Endodermal cell (in vitro differentiated cells): ENCODE results near the gene ARMH3. TPM values are rescaled to one million over a fixed set of nuclear protein-coding genes. Genes with fewer than 3 reads are reported as not detected.

Experiments
- DNase-seq: peaks from one replicate; pipeline ENCODE4 v3.0.0-alpha.2; 2017
- H3K27ac ChIP-seq: 2 replicates; pipeline ENCODE4 v1.5.1; 2013; ENCODE audit warnings: mild to moderate bottlenecking, low read depth, low read length, moderate library complexity
- H3K27me3 ChIP-seq: 2 replicates; pipeline ENCODE4 v1.6.1; 2013; ENCODE audit warnings: mild to moderate bottlenecking, low read length, moderate library complexity; ENCODE audit not compliant: insufficient read depth, control insufficient read depth, poor library complexity, severe bottlenecking
- H3K36me3 ChIP-seq: 2 replicates; pipeline ENCODE4 v1.7.0; 2013; ENCODE audit warnings: mild to moderate bottlenecking, low read length, moderate library complexity; ENCODE audit not compliant: control insufficient read depth, insufficient read depth
- H3K4me1 ChIP-seq: one replicate; pipeline ENCODE4 v1.7.0; 2013; ENCODE audit warnings: low read length; ENCODE audit not compliant: control insufficient read depth, insufficient read depth
- H3K4me3 ChIP-seq: 2 replicates; pipeline ENCODE4 v1.5.1; 2013; ENCODE audit warnings: mild to moderate bottlenecking, low read length, moderate library complexity
- H3K9ac ChIP-seq: 2 replicates; pipeline ENCODE4 v1.6.1; 2013; ENCODE audit warnings: mild to moderate bottlenecking, low read length, moderate library complexity; ENCODE audit not compliant: poor library complexity, severe bottlenecking; ENCODE audit errors: extremely low read depth
- H3K9me3 ChIP-seq: 2 replicates; pipeline ENCODE4 v1.6.1; 2013; ENCODE audit warnings: mild to moderate bottlenecking, low read length, moderate library complexity; ENCODE audit not compliant: control insufficient read depth
- H3K27ac Mint-ChIP-seq: 2 replicates; pipeline ENCODE4 v1.8.0; 2020; ENCODE audit warnings: mixed read lengths
- H3K27me3 Mint-ChIP-seq: 2 replicates; pipeline ENCODE4 v1.8.0; 2021; ENCODE audit warnings: mild to moderate bottlenecking, mixed read lengths; ENCODE audit not compliant: insufficient read depth
- H3K36me3 Mint-ChIP-seq: 2 replicates; pipeline ENCODE4 v1.8.0; 2020; ENCODE audit warnings: low read depth, mixed read lengths
- H3K4me1 Mint-ChIP-seq: 2 replicates; pipeline ENCODE4 v1.8.0; 2020; ENCODE audit warnings: mixed read lengths
- H3K4me3 Mint-ChIP-seq: 2 replicates; pipeline ENCODE4 v1.8.0; 2020; ENCODE audit warnings: mild to moderate bottlenecking, moderate library complexity, mixed read lengths
- H3K9me3 Mint-ChIP-seq: 2 replicates; pipeline ENCODE4 v1.8.0; 2020; ENCODE audit warnings: mild to moderate bottlenecking, mixed read lengths
- WGBS, 2 experiments: methylation state at CpG; one replicate each; pipeline versions ENCODE4 v1.1.5 to v1.1.7; 2013; ENCODE audit warnings: missing lambda C conversion rate in 2 of 2, mixed read lengths in 1 of 2; ENCODE audit not compliant: insufficient coverage in 1 of 2, insufficient read length in 1 of 2; 5-methylcytosine and 5-hydroxymethylcytosine counted together
- total RNA-seq, 2 donors: library from RNA; stranded (reverse); fragmentation: NEBNext Ultra II Directional in 1 of 2; extraction: Animal tissue kit (Norgen Biotek cat#: 25700) in 1 of 2; gene quantifications; 2 replicates in 1 of 2; 3 replicates in 1 of 2; pipeline ENCODE4 v1.2.1, GENCODE V29; 2021
- TF ChIP-seq, protein P1 (sequence below): fragments of 200-600 bp; sonication (generic); conservative IDR thresholded peaks from 2 replicates; pipeline ENCODE4 v1.5.0; 2021; ENCODE audit warnings: antibody characterized with exemption, mild to moderate bottlenecking

Gene ARMH3
- total RNA-seq, 2 donors from 2014 or later: 18.0 to 19.7 TPM

DNA sequence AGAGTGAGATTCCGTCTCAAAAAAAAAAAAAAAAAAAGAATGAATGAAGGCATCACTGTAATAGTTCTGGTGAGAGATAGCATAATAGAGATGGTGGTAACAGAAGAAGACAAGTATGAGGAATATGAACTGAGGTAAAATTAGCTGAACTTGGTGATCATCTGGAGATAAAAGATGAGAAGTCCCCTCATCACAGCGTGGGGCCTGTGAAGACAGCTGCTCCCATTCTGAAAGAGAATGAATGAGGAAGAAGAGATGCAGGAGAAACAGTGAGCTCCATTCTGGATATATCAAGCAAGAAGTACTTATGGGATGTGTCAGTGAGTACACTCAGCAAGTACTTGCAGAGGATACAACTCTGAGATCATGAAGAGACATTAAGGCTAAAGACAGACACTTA lies 28.7 kb downstream of the ARMH3 start:
- H3K27me3 Mint-ChIP-seq: no peaks in the 10 kb centered on the region
- H3K4me1 Mint-ChIP-seq: no peaks in the 10 kb centered on the region
- Histone ChIP-seq H3K4me3 (no peak overlapping the region), H3K9me3 (no peaks in the 10 kb centered on the region), H3K36me3 (peaks cover 66% of the 10 kb centered on the region), H3K27ac (no peak overlapping the region), H3K27me3 (no peaks in the 10 kb centered on the region), H3K9ac (no peak overlapping the region), H3K4me1 (no peaks in the 10 kb centered on the region)
- WGBS, 2 experiments: 83 to 89% methylated on average over 2 of the region's 2 CpGs
- no peaks in the 10 kb centered on the region for H3K9me3 Mint-ChIP-seq
- H3K36me3 Mint-ChIP-seq: peaks cover 66% of the 10 kb centered on the region
- no peak overlapping the region for H3K27ac Mint-ChIP-seq
- no peak overlapping the region for H3K4me3 Mint-ChIP-seq
- TF ChIP-seq, protein P1, sequence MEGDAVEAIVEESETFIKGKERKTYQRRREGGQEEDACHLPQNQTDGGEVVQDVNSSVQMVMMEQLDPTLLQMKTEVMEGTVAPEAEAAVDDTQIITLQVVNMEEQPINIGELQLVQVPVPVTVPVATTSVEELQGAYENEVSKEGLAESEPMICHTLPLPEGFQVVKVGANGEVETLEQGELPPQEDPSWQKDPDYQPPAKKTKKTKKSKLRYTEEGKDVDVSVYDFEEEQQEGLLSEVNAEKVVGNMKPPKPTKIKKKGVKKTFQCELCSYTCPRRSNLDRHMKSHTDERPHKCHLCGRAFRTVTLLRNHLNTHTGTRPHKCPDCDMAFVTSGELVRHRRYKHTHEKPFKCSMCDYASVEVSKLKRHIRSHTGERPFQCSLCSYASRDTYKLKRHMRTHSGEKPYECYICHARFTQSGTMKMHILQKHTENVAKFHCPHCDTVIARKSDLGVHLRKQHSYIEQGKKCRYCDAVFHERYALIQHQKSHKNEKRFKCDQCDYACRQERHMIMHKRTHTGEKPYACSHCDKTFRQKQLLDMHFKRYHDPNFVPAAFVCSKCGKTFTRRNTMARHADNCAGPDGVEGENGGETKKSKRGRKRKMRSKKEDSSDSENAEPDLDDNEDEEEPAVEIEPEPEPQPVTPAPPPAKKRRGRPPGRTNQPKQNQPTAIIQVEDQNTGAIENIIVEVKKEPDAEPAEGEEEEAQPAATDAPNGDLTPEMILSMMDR: no peak
- DNase-seq: no peak

DNA sequence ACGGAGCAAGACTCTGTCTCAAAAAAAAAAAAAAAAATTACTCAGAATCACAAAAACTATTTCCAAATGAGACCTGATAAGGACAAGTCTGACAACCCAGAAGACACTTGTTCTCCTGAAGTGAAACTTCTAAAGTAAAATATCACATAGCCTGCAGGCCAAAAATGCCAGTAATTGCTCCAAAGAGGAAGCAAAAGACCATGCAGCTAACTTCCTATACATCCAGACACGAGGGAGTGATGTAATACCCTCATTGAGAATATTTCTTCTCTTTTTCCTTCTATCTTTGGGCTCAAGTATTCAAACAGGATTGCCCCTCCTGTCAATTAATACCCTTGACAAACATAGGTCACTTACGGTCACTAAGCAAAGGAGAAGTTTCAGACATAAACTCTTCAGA lies 31.2 kb downstream of the ARMH3 start:
- Histone ChIP-seq H3K4me3 (no peak overlapping the region), H3K9me3 (no peaks in the 10 kb centered on the region), H3K27ac (no peak overlapping the region), H3K27me3 (no peaks in the 10 kb centered on the region), H3K9ac (no peak overlapping the region), H3K4me1 (no peaks in the 10 kb centered on the region), H3K36me3 (peaks cover 57% of the 10 kb centered on the region)
- Mint-ChIP-seq H3K36me3 (peaks cover 58% of the 10 kb centered on the region), H3K27me3 (no peaks in the 10 kb centered on the region), H3K27ac (no peak overlapping the region), H3K4me3 (no peak overlapping the region), H3K9me3 (no peaks in the 10 kb centered on the region), H3K4me1 (no peaks in the 10 kb centered on the region)
- WGBS, 2 experiments: 93 to 100% methylated on average over 2 to 3 of the region's 3 CpGs
- no peak for DNase-seq
- TF ChIP-seq, protein P1: no peak

DNA sequence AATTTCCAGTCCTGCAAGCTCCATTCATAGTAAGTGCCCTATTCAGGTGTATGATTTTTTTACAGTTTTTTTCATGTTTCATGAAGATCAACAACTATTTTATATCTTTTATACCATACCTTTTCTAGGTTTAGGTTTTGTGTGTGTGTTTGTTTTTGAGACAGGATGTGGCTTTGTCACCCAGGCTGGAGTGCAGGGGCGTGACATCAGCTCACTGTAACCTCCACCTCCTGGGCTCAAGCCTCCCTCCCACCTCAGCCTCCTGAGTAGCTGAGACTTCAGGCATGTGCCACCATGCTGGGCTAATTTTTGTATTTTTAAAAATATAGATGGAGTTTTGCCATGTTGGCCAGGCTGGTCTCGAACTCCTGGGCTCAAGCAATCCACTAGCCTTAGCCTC lies 35.0 kb downstream of the ARMH3 start:
- H3K4me3 Mint-ChIP-seq: no peak overlapping the region
- no peaks in the 10 kb centered on the region for H3K27me3 Mint-ChIP-seq
- peaks cover 36% of the 10 kb centered on the region for H3K36me3 ChIP-seq

More for the DNA sequence above, 35.0 kb downstream of the ARMH3 start:
- no peaks in the 10 kb centered on the region for H3K4me1 ChIP-seq
- no peaks in the 10 kb centered on the region for H3K9me3 ChIP-seq
- H3K4me1 Mint-ChIP-seq: no peaks in the 10 kb centered on the region
- no peak overlapping the region for H3K27ac Mint-ChIP-seq
- 83% methylated on average over 1 to 2 of the region's 2 CpGs for WGBS, 2 experiments
- no peak overlapping the region for H3K4me3 ChIP-seq
- no peak overlapping the region for H3K27ac ChIP-seq
- no peaks in the 10 kb centered on the region for H3K9me3 Mint-ChIP-seq
- TF ChIP-seq, protein P1: no peak
- H3K9ac ChIP-seq: no peak overlapping the region
- no peaks in the 10 kb centered on the region for H3K27me3 ChIP-seq
- peaks cover 36% of the 10 kb centered on the region for H3K36me3 Mint-ChIP-seq
- DNase-seq: no peak
